ENCODE data around the gene NES.

NES gene

GRCh38 chr1:156648496-156648895 lies 28.7 kb downstream of the NES start:
- TF ChIP-seq CTCF (conservative IDR thresholded peaks at IDR 0.05; ENCODE audit: low read length) = no peak

GRCh38 chr1:156647351-156647750 lies 29.9 kb downstream of the NES start:
- H3K4me3 ChIP-seq (ENCODE audit: low read length) = no peak overlapping the region
- no peak for TF ChIP-seq CTCF (conservative IDR thresholded peaks at IDR 0.05; ENCODE audit: low read length)
- no peak for DNase-seq (ENCODE audit: low read depth)

More at GRCh38 chr1:156648496-156648895, 28.7 kb downstream of the NES start:
- DNase-seq (ENCODE audit: low read depth) = no peak
- H3K4me3 ChIP-seq (ENCODE audit: low read length) = no peak overlapping the region

- no peak for DNase-seq (ENCODE audit: low read depth)
- no peak for TF ChIP-seq CTCF (conservative IDR thresholded peaks at IDR 0.05; ENCODE audit: low read length)
- H3K4me3 ChIP-seq (ENCODE audit: low read length) = no peak overlapping the region
Observed at GRCh38 chr1:156646738-156647211, 30.4 kb downstream of the NES start.

- TF ChIP-seq CTCF (conservative IDR thresholded peaks at IDR 0.05; ENCODE audit: low read length) = no peak
- DNase-seq (ENCODE audit: low read depth) = no peak
- no peak overlapping the region for H3K4me3 ChIP-seq (ENCODE audit: low read length)
Observed at GRCh38 chr1:156645666-156646065, 31.5 kb downstream of the NES start.

- no peak for DNase-seq (ENCODE audit: low read depth)
- TF ChIP-seq CTCF (conservative IDR thresholded peaks at IDR 0.05; ENCODE audit: low read length) = no peak
- no peak overlapping the region for H3K4me3 ChIP-seq (ENCODE audit: low read length)
Observed at GRCh38 chr1:156645056-156645455, 32.2 kb downstream of the NES start.

- H3K4me3 ChIP-seq (ENCODE audit: low read length) = no peak overlapping the region
- no peak for DNase-seq (ENCODE audit: low read depth)
- TF ChIP-seq CTCF (conservative IDR thresholded peaks at IDR 0.05; ENCODE audit: low read length) = no peak
Observed at GRCh38 chr1:156644640-156645039, 32.6 kb downstream of the NES start.

GRCh38 chr1:156644146-156644545 lies 33.1 kb downstream of the NES start:
- no peak for TF ChIP-seq CTCF (conservative IDR thresholded peaks at IDR 0.05; ENCODE audit: low read length)
- no peak for DNase-seq (ENCODE audit: low read depth)

More at GRCh38 chr1:156644146-156644545, 33.1 kb downstream of the NES start:
- no peak overlapping the region for H3K4me3 ChIP-seq (ENCODE audit: low read length)

Measured in AG10803 (cell line).